HL-60 (cell line): ENCODE data around the gene RITA1.
A peak's percentile ranks its signal among the peaks of the same experiment; 100 is the strongest.

Source experiments
- DNase-seq, 2 experiments: peaks; one replicate each; pipeline ENCODE4 v3.0.0-alpha.2; 2010 to 2020; ENCODE audit warnings: low read depth in 1 of 2, low spot score in 1 of 2
- H3K27ac ChIP-seq: fragments of 250-450 bp; sonication (Bioruptor Pico); replicated peaks from 2 replicates; pipeline ENCODE4 v1.5.1; 2020; ENCODE audit warnings: mild to moderate bottlenecking, moderate library complexity
- H3K27me3 ChIP-seq: fragments of 250-450 bp; sonication (Bioruptor Pico); 2 replicates; pipeline ENCODE4 v1.5.1; 2021; ENCODE audit warnings: mild to moderate bottlenecking, moderate library complexity; ENCODE audit not compliant: insufficient read depth, poor library complexity, severe bottlenecking
- H3K4me3 ChIP-seq: replicated peaks from 2 replicates; pipeline ENCODE4 v1.5.1; 2011; ENCODE audit warnings: mild to moderate bottlenecking, control low read depth, low read length; ENCODE audit not compliant: insufficient read depth
- GABPA ChIP-seq: IDR thresholded peaks from 2 replicates; pipeline ENCODE4 v1.6.1; 2012; ENCODE audit warnings: low read depth
- POLR2AphosphoS5 ChIP-seq: IDR thresholded peaks from 2 replicates; pipeline ENCODE4 v1.6.1; 2012; ENCODE audit warnings: low read depth
- SPI1 ChIP-seq: IDR thresholded peaks from 2 replicates; pipeline ENCODE4 v1.6.1; 2012; ENCODE audit warnings: low read depth, mild to moderate bottlenecking, borderline replicate concordance
- TF ChIP-seq, protein P1 (sequence below): IDR thresholded peaks from one replicate; pipeline ENCODE4 v1.5.1; 2011; ENCODE audit warnings: low read length, control low read depth, inconsistent platforms; ENCODE audit not compliant: insufficient read depth
- TF ChIP-seq, protein P2 (sequence below): IDR thresholded peaks from 2 replicates; pipeline ENCODE4 v1.6.1; 2012; ENCODE audit warnings: low read depth; ENCODE audit not compliant: insufficient replicate concordance

RITA1 gene

DNA sequence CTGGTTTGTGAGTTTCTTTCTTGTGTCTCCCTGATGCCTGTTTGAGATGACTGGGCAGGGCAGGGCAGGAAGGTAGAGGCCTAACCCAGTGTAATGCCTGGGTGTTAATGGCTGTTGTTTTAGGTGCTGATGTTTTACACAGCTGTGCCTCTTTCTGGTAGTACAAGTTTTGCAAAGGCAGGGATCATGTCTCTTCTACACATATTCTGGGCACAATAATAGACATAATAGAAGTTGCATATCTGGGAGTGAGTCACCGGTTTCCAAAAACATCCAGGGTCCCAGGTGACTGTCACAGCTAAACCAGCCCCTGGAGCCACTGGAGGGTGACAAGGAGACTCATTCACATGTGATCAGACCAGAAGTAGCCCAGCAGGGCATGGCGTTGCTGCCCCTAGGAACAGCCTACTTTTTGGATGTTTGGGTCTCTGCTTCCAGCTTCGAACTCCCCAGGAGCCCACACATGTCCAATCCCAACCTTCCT, 53.8 kb downstream of the RITA1 start:
- no peak overlapping the region for H3K4me3 ChIP-seq
- no peak for DNase-seq
- H3K27me3 ChIP-seq: no peaks in the 10 kb centered on the region
- H3K27ac ChIP-seq: no peak overlapping the region
- TF ChIP-seq SPI1: no peak

GRCh38 chr12:113239811-113240331, 54.4 kb downstream of the RITA1 start:
- no peaks in the 10 kb centered on the region for H3K27me3 ChIP-seq
- no peak overlapping the region for H3K27ac ChIP-seq
- no peak overlapping the region for H3K4me3 ChIP-seq
- TF ChIP-seq, protein P1, sequence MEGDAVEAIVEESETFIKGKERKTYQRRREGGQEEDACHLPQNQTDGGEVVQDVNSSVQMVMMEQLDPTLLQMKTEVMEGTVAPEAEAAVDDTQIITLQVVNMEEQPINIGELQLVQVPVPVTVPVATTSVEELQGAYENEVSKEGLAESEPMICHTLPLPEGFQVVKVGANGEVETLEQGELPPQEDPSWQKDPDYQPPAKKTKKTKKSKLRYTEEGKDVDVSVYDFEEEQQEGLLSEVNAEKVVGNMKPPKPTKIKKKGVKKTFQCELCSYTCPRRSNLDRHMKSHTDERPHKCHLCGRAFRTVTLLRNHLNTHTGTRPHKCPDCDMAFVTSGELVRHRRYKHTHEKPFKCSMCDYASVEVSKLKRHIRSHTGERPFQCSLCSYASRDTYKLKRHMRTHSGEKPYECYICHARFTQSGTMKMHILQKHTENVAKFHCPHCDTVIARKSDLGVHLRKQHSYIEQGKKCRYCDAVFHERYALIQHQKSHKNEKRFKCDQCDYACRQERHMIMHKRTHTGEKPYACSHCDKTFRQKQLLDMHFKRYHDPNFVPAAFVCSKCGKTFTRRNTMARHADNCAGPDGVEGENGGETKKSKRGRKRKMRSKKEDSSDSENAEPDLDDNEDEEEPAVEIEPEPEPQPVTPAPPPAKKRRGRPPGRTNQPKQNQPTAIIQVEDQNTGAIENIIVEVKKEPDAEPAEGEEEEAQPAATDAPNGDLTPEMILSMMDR: no peak
- TF ChIP-seq, protein P2, sequence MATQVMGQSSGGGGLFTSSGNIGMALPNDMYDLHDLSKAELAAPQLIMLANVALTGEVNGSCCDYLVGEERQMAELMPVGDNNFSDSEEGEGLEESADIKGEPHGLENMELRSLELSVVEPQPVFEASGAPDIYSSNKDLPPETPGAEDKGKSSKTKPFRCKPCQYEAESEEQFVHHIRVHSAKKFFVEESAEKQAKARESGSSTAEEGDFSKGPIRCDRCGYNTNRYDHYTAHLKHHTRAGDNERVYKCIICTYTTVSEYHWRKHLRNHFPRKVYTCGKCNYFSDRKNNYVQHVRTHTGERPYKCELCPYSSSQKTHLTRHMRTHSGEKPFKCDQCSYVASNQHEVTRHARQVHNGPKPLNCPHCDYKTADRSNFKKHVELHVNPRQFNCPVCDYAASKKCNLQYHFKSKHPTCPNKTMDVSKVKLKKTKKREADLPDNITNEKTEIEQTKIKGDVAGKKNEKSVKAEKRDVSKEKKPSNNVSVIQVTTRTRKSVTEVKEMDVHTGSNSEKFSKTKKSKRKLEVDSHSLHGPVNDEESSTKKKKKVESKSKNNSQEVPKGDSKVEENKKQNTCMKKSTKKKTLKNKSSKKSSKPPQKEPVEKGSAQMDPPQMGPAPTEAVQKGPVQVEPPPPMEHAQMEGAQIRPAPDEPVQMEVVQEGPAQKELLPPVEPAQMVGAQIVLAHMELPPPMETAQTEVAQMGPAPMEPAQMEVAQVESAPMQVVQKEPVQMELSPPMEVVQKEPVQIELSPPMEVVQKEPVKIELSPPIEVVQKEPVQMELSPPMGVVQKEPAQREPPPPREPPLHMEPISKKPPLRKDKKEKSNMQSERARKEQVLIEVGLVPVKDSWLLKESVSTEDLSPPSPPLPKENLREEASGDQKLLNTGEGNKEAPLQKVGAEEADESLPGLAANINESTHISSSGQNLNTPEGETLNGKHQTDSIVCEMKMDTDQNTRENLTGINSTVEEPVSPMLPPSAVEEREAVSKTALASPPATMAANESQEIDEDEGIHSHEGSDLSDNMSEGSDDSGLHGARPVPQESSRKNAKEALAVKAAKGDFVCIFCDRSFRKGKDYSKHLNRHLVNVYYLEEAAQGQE: no peak
- TF ChIP-seq SPI1: no peak
- TF ChIP-seq GABPA: no peak
- TF ChIP-seq POLR2AphosphoS5: no peak
- no peak for DNase-seq

DNA sequence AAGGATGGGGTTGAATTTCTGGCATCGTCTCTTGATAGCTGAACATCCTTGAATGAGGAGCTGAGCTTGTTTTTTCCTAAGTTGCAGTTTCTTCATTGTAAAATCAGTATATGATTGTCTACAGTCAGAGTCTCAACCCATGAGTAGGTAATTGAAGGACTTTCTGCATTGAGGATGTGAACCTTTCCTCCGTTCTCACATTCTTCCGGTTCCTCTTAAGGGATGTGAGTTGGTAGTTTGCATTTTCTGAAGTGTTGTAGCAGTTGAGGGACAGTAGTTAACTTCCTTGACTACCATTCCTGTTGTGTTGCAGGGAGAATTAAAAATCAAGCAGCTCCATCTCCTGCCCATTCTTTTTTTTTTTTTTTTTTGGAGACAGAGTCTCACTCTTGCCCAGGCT, 54.9 kb downstream of the RITA1 start:
- Histone ChIP-seq H3K27me3 (no peaks in the 10 kb centered on the region), H3K4me3 (no peak overlapping the region), H3K27ac (peak overlapping the region; percentile 67)
- DNase-seq: no peak
- TF ChIP-seq, protein P1: no peak
- TF ChIP-seq GABPA: no peak
- no peak for TF ChIP-seq POLR2AphosphoS5
- TF ChIP-seq SPI1: no peak
- TF ChIP-seq, protein P2: no peak

DNA sequence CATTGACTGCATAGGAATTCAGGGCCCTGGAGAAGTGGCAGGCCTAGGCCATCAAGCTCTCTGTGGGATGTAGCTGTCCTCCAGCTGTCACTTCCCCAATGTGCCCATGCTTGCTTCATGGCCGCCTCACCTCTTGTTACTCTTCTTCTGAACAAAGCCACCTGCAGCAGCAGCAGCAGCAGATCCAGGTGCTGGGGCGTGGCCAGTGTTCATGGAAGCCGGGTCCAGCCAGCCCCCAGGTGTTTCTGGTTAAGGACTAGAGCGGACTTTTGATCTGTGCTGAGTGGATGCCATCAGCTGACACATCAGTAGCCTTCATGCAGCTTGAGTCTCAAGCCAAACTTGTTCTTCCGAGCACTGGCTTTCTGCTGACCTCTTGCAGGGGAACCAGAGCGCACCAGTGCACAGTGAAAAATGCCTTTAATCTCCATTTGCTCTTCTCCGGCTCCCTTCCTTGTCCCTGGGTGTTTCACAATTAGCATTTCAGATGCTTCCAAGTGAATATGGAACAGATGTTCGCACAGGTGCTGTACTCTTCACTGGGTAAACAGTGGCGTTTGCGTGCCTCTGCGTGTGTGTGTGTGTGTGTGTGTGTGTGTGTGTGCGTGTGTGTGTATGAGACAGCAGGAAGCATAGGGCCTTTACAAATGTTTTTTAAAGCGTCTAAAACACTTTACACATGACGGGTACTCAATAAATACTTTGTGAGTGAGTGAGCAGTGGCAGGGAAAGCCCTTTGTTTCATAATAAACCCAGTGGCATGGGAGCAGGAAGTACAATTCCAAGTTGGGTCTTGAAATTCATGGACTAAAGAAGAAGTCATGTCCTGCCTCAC, 55.9 kb downstream of the RITA1 start:
- H3K4me3 ChIP-seq: no peak overlapping the region
- H3K27ac ChIP-seq: peak overlapping the region; percentile 67
- TF ChIP-seq, protein P2: no peak
- TF ChIP-seq, protein P1: no peak
- peak; percentile 7; the same call in 1 of the 2 replicates for TF ChIP-seq POLR2AphosphoS5
- TF ChIP-seq SPI1: peak; percentile 81
- peak; percentile 14; the same call in 1 of the 2 replicates for TF ChIP-seq GABPA
- peak; percentile 49 to 60 for DNase-seq
- no peaks in the 10 kb centered on the region for H3K27me3 ChIP-seq
